SK-N-MC (cell line): ENCODE data around the gene FBXW11.

ENCODE experiments used
- EZH2 ChIP-seq: fragments of 200-600 bp; sonication (generic); IDR thresholded peaks from one replicate; pipeline ENCODE4 v1.6.1; 2017; ENCODE audit warnings: antibody characterized with exemption
- POLR2AphosphoS5 ChIP-seq: IDR thresholded peaks from 2 replicates; pipeline ENCODE4 v1.6.1; 2012; ENCODE audit warnings: mild to moderate bottlenecking, low read depth, low read length, borderline replicate concordance

DNA sequence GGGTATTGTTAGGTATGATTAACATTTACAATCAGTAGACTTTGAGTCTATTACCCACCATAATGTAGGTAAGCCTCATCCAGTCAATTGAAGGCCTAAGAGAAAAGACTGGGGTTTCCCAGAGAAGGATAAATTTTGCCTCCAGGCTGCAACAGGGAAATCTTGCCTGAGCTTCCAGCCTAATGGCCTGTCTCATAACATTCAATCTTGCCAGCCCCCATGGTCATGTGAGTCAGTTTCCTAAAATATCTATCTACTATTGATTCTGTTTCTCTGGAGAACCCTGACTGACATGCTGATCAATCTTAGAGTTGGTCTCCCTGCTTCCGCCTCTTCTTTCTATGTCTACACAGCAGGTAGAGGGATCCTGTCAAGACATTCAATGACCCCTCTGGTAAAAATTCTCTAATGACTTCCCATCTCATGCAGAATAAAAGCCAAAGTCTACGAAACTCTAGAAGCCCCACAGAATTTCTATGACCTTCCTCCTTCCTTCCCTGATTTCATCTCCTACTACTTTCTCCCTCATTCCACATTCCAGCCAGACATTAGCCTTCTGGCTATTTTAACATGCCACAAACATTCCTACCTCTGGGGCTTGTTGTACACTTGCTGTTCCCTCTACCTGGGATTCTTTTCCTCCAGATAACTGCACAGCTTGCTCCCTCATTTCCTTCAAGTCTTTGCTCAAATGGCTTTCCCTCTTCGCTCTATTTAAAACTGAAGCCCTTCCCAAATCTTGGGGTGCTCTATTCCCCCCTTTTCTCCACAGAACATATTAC is 60.2 kb downstream of the FBXW11 start:
- TF ChIP-seq POLR2AphosphoS5 (no peak), EZH2 (no peak)
